B cell (primary cell): ENCODE results near the gene SOX3. TPM values are rescaled to one million over a fixed set of nuclear protein-coding genes. Genes with fewer than 3 reads are reported as not detected.

Experiments used
- ATAC-seq: fragments of 200-7000 bp; cut with Tn5 transposase; one replicate; pipeline ENCODE4 v1.10.0; 2021; ENCODE audit warnings: low read depth, mild to moderate bottlenecking, moderate number of reproducible peaks, moderate library complexity
- CTCF ChIA-PET: fragments of 350-600 bp; sonication (Branson Sonifier 250); formaldehyde crosslinking; loops from one replicate; lab custom pipeline; 2021; ENCODE audit warnings: antibody characterized with exemption, inconsistent platforms; lab: Charles Lee
- POLR2A ChIA-PET: fragments of 350-600 bp; sonication (Branson Sonifier 250); formaldehyde crosslinking; loops from one replicate; lab custom pipeline; 2021; ENCODE audit warnings: antibody characterized with exemption; lab: Charles Lee
- DNase-seq: peaks from one replicate; pipeline ENCODE4 v3.0.0; 2013
- H2AFZ ChIP-seq: 2 replicates; pipeline ENCODE4 v1.6.1; 2012; ENCODE audit warnings: mild to moderate bottlenecking, low read depth, low read length; ENCODE audit not compliant: insufficient read depth, poor library complexity, severe bottlenecking
- H3K27ac ChIP-seq, 2 donors: 1 replicate in 1 of 2; 2 replicates in 1 of 2; pipeline ENCODE4 v1.5.1; 2012 to 2013; ENCODE audit warnings: low read length in 2 of 2, mild to moderate bottlenecking in 2 of 2, moderate library complexity in 1 of 2
- H3K27me3 ChIP-seq, 4 experiments: fragments of 200-600 bp in 1 of 4; sonication (generic) in 1 of 4; replicated peaks in 1 of 4; 1 replicate in 2 of 4; 2 replicates in 2 of 4; pipeline versions ENCODE4 v1.6.1 to v1.7.0; 2013 to 2016; ENCODE audit warnings: low read length in 3 of 4, mild to moderate bottlenecking in 2 of 4, mixed read lengths in 1 of 4, moderate library complexity in 1 of 4; ENCODE audit not compliant: insufficient read depth in 4 of 4, control insufficient read depth in 3 of 4; ENCODE audit errors: control extremely low read depth in 1 of 4
- H3K36me3 ChIP-seq, 2 experiments: replicated peaks in 1 of 2; 1 replicate in 1 of 2; 2 replicates in 1 of 2; pipeline versions ENCODE4 v1.6.1 to v1.7.1; 2013; ENCODE audit warnings: low read length in 1 of 2; ENCODE audit not compliant: insufficient read depth in 2 of 2, control insufficient read depth in 1 of 2; ENCODE audit errors: control extremely low read depth in 1 of 2, extremely low read depth in 1 of 2
- H3K4me1 ChIP-seq, 2 donors: fragments of 200-600 bp in 1 of 2; sonication (generic) in 1 of 2; 1 replicate in 1 of 2; 2 replicates in 1 of 2; pipeline versions ENCODE4 v1.5.1 to v1.6.1; 2013 to 2017; ENCODE audit warnings: low read length in 2 of 2; ENCODE audit not compliant: control insufficient read depth in 2 of 2, insufficient read depth in 2 of 2
- H3K4me2 ChIP-seq: replicated peaks from 2 replicates; pipeline ENCODE3; 2012; ENCODE audit warnings: mild to moderate bottlenecking, low read depth, low read length; ENCODE audit not compliant: poor library complexity, severe bottlenecking
- H3K4me3 ChIP-seq, 5 experiments: fragments of 200-600 bp in 1 of 5; sonication (generic) in 1 of 5; 1 replicate in 3 of 5; 2 replicates in 2 of 5; pipeline versions ENCODE4 v1.5.1 to v1.7.0; 2011 to 2016; ENCODE audit warnings: low read length in 4 of 5, mild to moderate bottlenecking in 4 of 5, low read depth in 2 of 5, control low read depth in 1 of 5, moderate library complexity in 1 of 5; ENCODE audit not compliant: insufficient read depth in 1 of 5; ENCODE audit errors: control extremely low read depth in 1 of 5, extremely low read depth in 1 of 5
- H3K79me2 ChIP-seq: fragments of 200-600 bp; sonication (generic); one replicate; pipeline ENCODE4 v1.6.0; 2016; ENCODE audit warnings: low read length; ENCODE audit not compliant: control insufficient read depth, insufficient read depth
- H3K9ac ChIP-seq: fragments of 200-600 bp; sonication (generic); 2 replicates; pipeline ENCODE4 v1.6.1; 2017; ENCODE audit warnings: mild to moderate bottlenecking, low read length, moderate library complexity
- H3K9me3 ChIP-seq, 3 donors: one replicate each; pipeline versions ENCODE4 v1.6.1 to v1.7.1; 2013; ENCODE audit warnings: low read length in 2 of 3; ENCODE audit not compliant: control insufficient read depth in 2 of 3, insufficient read depth in 1 of 3; ENCODE audit errors: control extremely low read depth in 1 of 3
- H4K20me1 ChIP-seq: 2 replicates; pipeline ENCODE4 v1.6.0; 2012; ENCODE audit warnings: mild to moderate bottlenecking, low read length; ENCODE audit not compliant: insufficient read depth, control insufficient read depth, poor library complexity, severe bottlenecking
- H3K27ac Mint-ChIP-seq: one replicate; pipeline ENCODE4 v1.8.0; 2021; ENCODE audit warnings: mixed read lengths
- H3K27me3 Mint-ChIP-seq: one replicate; pipeline ENCODE4 v1.8.0; 2021; ENCODE audit warnings: mixed read lengths
- H3K4me1 Mint-ChIP-seq: one replicate; pipeline ENCODE4 v1.8.0; 2021; ENCODE audit warnings: mixed read lengths
- H3K4me3 Mint-ChIP-seq: one replicate; pipeline ENCODE4 v1.8.0; 2021; ENCODE audit warnings: mixed read lengths
- H3K9me3 Mint-ChIP-seq: one replicate; pipeline ENCODE4 v1.8.0; 2022; ENCODE audit warnings: mixed read lengths; ENCODE audit not compliant: insufficient read depth
- CTCF ChIP-seq: fragments of 200-600 bp; IDR thresholded peaks from one replicate; pipeline ENCODE4 v1.8.0; 2022; ENCODE audit warnings: antibody characterized with exemption, mild to moderate bottlenecking
- EZH2 ChIP-seq: IDR thresholded peaks from 2 replicates; pipeline ENCODE4 v1.6.1; 2012; ENCODE audit warnings: borderline replicate concordance, low read depth, mild to moderate bottlenecking, moderate library complexity, low read length; ENCODE audit not compliant: insufficient read depth, poor library complexity, severe bottlenecking
- WGBS: methylation state at CpG from one replicate; pipeline ENCODE4 v1.1.5; 2013; ENCODE audit warnings: missing lambda C conversion rate; ENCODE audit not compliant: insufficient coverage; 5-methylcytosine and 5-hydroxymethylcytosine counted together
- intact Hi-C: fragments of 100-400 bp; cut with micrococcal nuclease; formaldehyde crosslinking; loops from one replicate; pipeline ENCODE4 v1.10.0; 2022
- polyA plus RNA-seq: library from polyadenylated mRNA; depleted of rRNA; stranded (reverse); fragments of >200 nt; gene quantifications from 2 replicates; pipeline ENCODE4 v1.2.3, GENCODE V29; 2012
- total RNA-seq, 2 donors: library from RNA; stranded (reverse); fragments of 120-200 nt in 1 of 2; gene quantifications; 1 replicate in 1 of 2; 2 replicates in 1 of 2; pipeline versions ENCODE4 v1.2.3 to v1.2.4, GENCODE V29; 2013 to 2022

SOX3 gene
- total and polyA plus RNA-seq, 2 donors (not counting 1 experiment from before 2014, with no cell fraction given): not detected

DNA sequence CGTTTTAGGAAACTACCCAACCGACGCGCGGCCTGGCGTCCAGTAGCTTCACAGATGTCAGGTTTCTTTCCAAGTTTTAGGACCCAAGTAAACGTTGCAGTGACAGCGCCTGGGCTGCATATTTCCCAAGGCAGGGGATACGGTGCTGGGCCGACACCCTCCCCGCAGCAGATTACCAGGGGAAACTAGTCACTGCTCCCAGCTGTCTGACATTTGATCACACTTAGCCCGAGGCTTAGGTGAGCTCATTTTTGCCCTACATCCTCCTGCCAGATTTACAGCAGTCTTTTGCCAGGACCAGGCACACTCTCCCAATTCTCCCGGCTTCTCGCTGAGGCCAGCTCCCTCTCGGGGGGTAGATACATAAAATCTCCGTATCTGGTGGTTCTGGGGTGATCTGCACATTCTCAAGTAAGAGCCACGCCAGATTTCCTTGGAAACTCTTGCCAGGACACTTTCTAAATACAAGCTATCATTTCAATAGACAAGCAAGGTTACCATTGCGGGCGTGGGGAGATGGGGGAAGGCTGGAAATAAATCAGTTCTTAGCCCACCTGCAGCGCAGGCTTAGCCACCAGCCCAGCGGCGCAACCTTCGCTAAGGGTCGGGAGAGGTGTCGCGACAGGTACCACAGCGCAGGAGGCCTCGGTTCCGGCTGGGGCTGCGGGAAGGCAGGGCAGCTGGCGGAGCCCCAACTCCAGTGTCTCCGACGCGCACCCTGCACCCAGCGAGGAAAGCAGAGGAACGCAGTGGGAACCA, 2.5 kb upstream of the SOX3 start:
- Mint-ChIP-seq H3K27me3 (peaks cover 25% of the 10 kb centered on the region), H3K4me3 (no peak overlapping the region), H3K4me1 (peaks cover 6% of the 10 kb centered on the region), H3K9me3 (no peaks in the 10 kb centered on the region), H3K27ac (no peak overlapping the region)
- 14% methylated on average over 29 of the region's 36 CpGs for WGBS
- TF ChIP-seq CTCF: no peak
- no peak for TF ChIP-seq EZH2
- Histone ChIP-seq H3K27me3 (peaks cover 0 to 35% (median 5%) of the 10 kb centered on the region in 4 experiments), H3K9ac (no peak overlapping the region), H3K79me2 (no peaks in the 10 kb centered on the region), H3K4me1 (peaks cover 0 to 2% of the 10 kb centered on the region in 2 donors), H4K20me1 (no peaks in the 10 kb centered on the region), H3K4me2 (no peak overlapping the region), H3K36me3 (no peaks in the 10 kb centered on the region), H2AFZ (no peak overlapping the region), H3K9me3 (peaks cover 0 to 11% (median 0%) of the 10 kb centered on the region in 3 donors), H3K27ac (no peak overlapping the region), H3K4me3 (no peak overlapping the region)
- ATAC-seq: no peak
- no peak for DNase-seq
- intact Hi-C loops: no loop called here
- POLR2A ChIA-PET: no interaction called here
- CTCF ChIA-PET: no interaction called here
